Left ventricle myocardium superior (tissue), 1 donor: ENCODE measurements around the gene SNX32. TPM values are rescaled to one million over a fixed set of nuclear protein-coding genes. Genes with fewer than 3 reads are reported as not detected.

Experiments
- ATAC-seq: fragments of 200-7000 bp; cut with Tn5 transposase; one replicate; pipeline ENCODE4 v1.9.1; 2020; ENCODE audit warnings: mild to moderate bottlenecking, moderate library complexity
- DNase-seq: peaks from one replicate; pipeline ENCODE4 v3.0.0-alpha.2; 2020
- intact Hi-C: fragments of 100-400 bp; cut with micrococcal nuclease; formaldehyde crosslinking; loops from one replicate; pipeline ENCODE4 v1.11.0; 2022
- total RNA-seq: library from RNA; stranded (reverse); fragmentation: NEBNext Ultra II Directional; extraction: Animal tissue kit (Norgen Biotek cat#: 25700); gene quantifications from one replicate; pipeline ENCODE4 v1.2.1, GENCODE V29; 2021
- donor health status: DM: no; HTN: yes; CAD: no; lungs with severe emphysema.

Gene SNX32
- total RNA-seq, 1 donor from 2014 or later: not detected

GRCh38 chr11:65794570-65795510 is 38.9 kb upstream of the SNX32 start:
- ATAC-seq: no peak
- DNase-seq: no peak
- intact Hi-C loops: no loop called here

- no peak for ATAC-seq
- intact Hi-C loops: no loop called here
- no peak for DNase-seq
Observed at GRCh38 chr11:65796726-65797601, 36.8 kb upstream of the SNX32 start.

GRCh38 chr11:65797711-65798110 is 36.1 kb upstream of the SNX32 start:
- DNase-seq: no peak
- intact Hi-C loops: no loop called here
- no peak for ATAC-seq

GRCh38 chr11:65798882-65799281 is 34.9 kb upstream of the SNX32 start:
- intact Hi-C loops: no loop called here
- DNase-seq (no peak), ATAC-seq (no peak)

- intact Hi-C loops: no loop called here
- ATAC-seq (no peak), DNase-seq (no peak)
Observed at GRCh38 chr11:65801153-65801987, 32.4 kb upstream of the SNX32 start.

GRCh38 chr11:65802841-65803240 is 30.9 kb upstream of the SNX32 start:
- no peak for DNase-seq
- intact Hi-C loops: no loop called here
- no peak for ATAC-seq

GRCh38 chr11:65803797-65804492 is 29.8 kb upstream of the SNX32 start:
- no peak for ATAC-seq
- intact Hi-C loops: no loop called here

GRCh38 chr11:65806979-65807378 is 26.8 kb upstream of the SNX32 start:
- intact Hi-C loops: no loop called here
- DNase-seq (no peak), ATAC-seq (no peak)

More at GRCh38 chr11:65803797-65804492, 29.8 kb upstream of the SNX32 start:
- no peak for DNase-seq

- intact Hi-C loops: no loop called here
- DNase-seq: no peak
- no peak for ATAC-seq
Observed at GRCh38 chr11:65808744-65809341, 24.9 kb upstream of the SNX32 start.

GRCh38 chr11:65809496-65809895 is 24.3 kb upstream of the SNX32 start:
- DNase-seq (no peak), ATAC-seq (no peak)
- intact Hi-C loops: no loop called here

- ATAC-seq: no peak
- DNase-seq: no peak
- intact Hi-C loops: no loop called here
Observed at GRCh38 chr11:65810046-65810868, 23.5 kb upstream of the SNX32 start.

GRCh38 chr11:65811764-65812475 is 21.8 kb upstream of the SNX32 start:
- ATAC-seq: peak; percentile 30
- intact Hi-C loops: no loop called here

GRCh38 chr11:65814131-65814985 is 19.4 kb upstream of the SNX32 start:
- no peak for DNase-seq
- ATAC-seq: no peak
- intact Hi-C loops: no loop called here

More at GRCh38 chr11:65811764-65812475, 21.8 kb upstream of the SNX32 start:
- DNase-seq: no peak

- no peak for ATAC-seq
- DNase-seq: no peak
- intact Hi-C loops: no loop called here
Observed at GRCh38 chr11:65814986-65815565, 18.7 kb upstream of the SNX32 start.

- DNase-seq: no peak
- intact Hi-C loops: no loop called here
- no peak for ATAC-seq
Observed at GRCh38 chr11:65816696-65817095, 17.1 kb upstream of the SNX32 start.
